IMR-90 (cell line): ENCODE results near the gene ANKRD22. TPM values are rescaled to one million over a fixed set of nuclear protein-coding genes. Genes with fewer than 3 reads are reported as not detected.
A peak's percentile ranks its signal among the peaks of the same experiment; 100 is the strongest.

Experiments used
- ATAC-seq: fragments of 200-7000 bp; cut with Tn5 transposase; 2 replicates; pipeline ENCODE4 v1.9.1; 2020; ENCODE audit warnings: low read depth, mild to moderate bottlenecking, moderate library complexity
- BruUV-seq: library from RNA; stranded (reverse); fragments of 400-500 nt; replicated peaks from 2 replicates; lab custom pipeline; 2021; lab: Mats Ljungman, UMichigan
- CTCF ChIA-PET: fragments of 300-600 bp; formaldehyde crosslinking; extraction: SDS; loops from one replicate; lab custom pipeline; 2021; ENCODE audit warnings: antibody characterized with exemption; lab: Yijun Ruan, JAX
- POLR2A ChIA-PET: fragments of 300-600 bp; sonication (Branson Sonifier 250); formaldehyde crosslinking; loops from one replicate; lab custom pipeline; 2022; ENCODE audit warnings: antibody characterized with exemption; ENCODE audit not compliant: unreplicated experiment; lab: Charles Lee
- DNase-seq: peaks from one replicate; pipeline ENCODE4 v3.0.0; 2013
- H2AFZ ChIP-seq: replicated peaks from 2 replicates; pipeline ENCODE3; 2013; ENCODE audit warnings: low read length, mild to moderate bottlenecking; ENCODE audit not compliant: poor library complexity
- H2AK5ac ChIP-seq: 2 replicates; pipeline ENCODE4 v1.6.1; 2013; ENCODE audit warnings: low read depth, low read length, inconsistent platforms
- H2AK9ac ChIP-seq: replicated peaks from 2 replicates; pipeline ENCODE3; 2013; ENCODE audit warnings: mild to moderate bottlenecking, low read depth, low read length, moderate library complexity; ENCODE audit not compliant: poor library complexity
- H2BK120ac ChIP-seq: 2 replicates; pipeline ENCODE4 v1.6.1; 2013; ENCODE audit warnings: low read depth, low read length, inconsistent platforms
- H2BK15ac ChIP-seq: 3 replicates; pipeline ENCODE4 v1.6.1; 2013; ENCODE audit warnings: low read depth, low read length, inconsistent platforms
- H2BK20ac ChIP-seq: 2 replicates; pipeline ENCODE4 v1.6.1; 2013; ENCODE audit warnings: low read depth, mild to moderate bottlenecking, inconsistent platforms, low read length, moderate library complexity
- H2BK5ac ChIP-seq: 2 replicates; pipeline ENCODE4 v1.6.1; 2013; ENCODE audit warnings: mild to moderate bottlenecking, low read depth, low read length, inconsistent platforms; ENCODE audit not compliant: poor library complexity, severe bottlenecking
- H3K14ac ChIP-seq: replicated peaks from 2 replicates; pipeline ENCODE4 v1.6.1; 2013; ENCODE audit warnings: low read depth, low read length, inconsistent platforms
- H3K18ac ChIP-seq: 2 replicates; pipeline ENCODE4 v1.6.1; 2013; ENCODE audit warnings: low read depth, low read length, control low read depth
- H3K23ac ChIP-seq: 2 replicates; pipeline ENCODE4 v1.6.1; 2013; ENCODE audit warnings: low read depth, low read length, inconsistent platforms
- H3K27ac ChIP-seq: 2 replicates; pipeline ENCODE4 v1.5.1; 2013; ENCODE audit warnings: mild to moderate bottlenecking, control low read depth, low read length; ENCODE audit not compliant: insufficient read depth
- H3K27me3 ChIP-seq: 2 replicates; pipeline ENCODE4 v1.6.1; 2013; ENCODE audit warnings: low read length; ENCODE audit not compliant: control insufficient read depth, insufficient read depth
- H3K36me3 ChIP-seq: 2 replicates; pipeline ENCODE4 v1.6.1; 2013; ENCODE audit warnings: low read length, mixed read lengths; ENCODE audit not compliant: control insufficient read depth, insufficient read depth
- H3K4ac ChIP-seq: 2 replicates; pipeline ENCODE4 v1.6.1; 2013; ENCODE audit warnings: low read depth, low read length, inconsistent platforms
- H3K4me1 ChIP-seq: 2 replicates; pipeline ENCODE4 v1.6.1; 2013; ENCODE audit warnings: low read length, mixed read lengths; ENCODE audit not compliant: control insufficient read depth, insufficient read depth
- H3K4me2 ChIP-seq: 2 replicates; pipeline ENCODE4 v1.6.1; 2013; ENCODE audit warnings: low read depth, mild to moderate bottlenecking, control low read depth, low read length, moderate library complexity
- H3K4me3 ChIP-seq: 2 replicates; pipeline ENCODE4 v1.5.1; 2013; ENCODE audit warnings: low read depth, mild to moderate bottlenecking, control low read depth, low read length, moderate library complexity; ENCODE audit not compliant: insufficient read depth
- H3K56ac ChIP-seq: 2 replicates; pipeline ENCODE4 v1.6.1; 2013; ENCODE audit warnings: low read length, inconsistent platforms; ENCODE audit not compliant: insufficient read depth; ENCODE audit errors: extremely low read depth
- H3K79me1 ChIP-seq, 2 experiments: 2 replicates each; pipeline ENCODE4 v1.6.1; 2013; ENCODE audit warnings: low read length in 2 of 2, inconsistent platforms in 1 of 2, low read depth in 1 of 2
- H3K9ac ChIP-seq: 2 replicates; pipeline ENCODE4 v1.6.1; 2013; ENCODE audit warnings: low read depth, low read length, control low read depth
- H3K9me1 ChIP-seq: 2 replicates; pipeline ENCODE4 v1.6.1; 2013; ENCODE audit warnings: low read length, inconsistent platforms; ENCODE audit not compliant: insufficient read depth
- H3K9me3 ChIP-seq: 2 replicates; pipeline ENCODE4 v1.6.1; 2013; ENCODE audit warnings: low read length; ENCODE audit not compliant: control insufficient read depth, insufficient read depth
- H4K20me1 ChIP-seq: 2 replicates; pipeline ENCODE4 v1.6.1; 2013; ENCODE audit warnings: low read length, inconsistent platforms; ENCODE audit not compliant: insufficient read depth
- H4K5ac ChIP-seq: 2 replicates; pipeline ENCODE4 v1.6.1; 2013; ENCODE audit warnings: mild to moderate bottlenecking, low read depth, low read length, control low read depth
- H4K8ac ChIP-seq, 2 experiments: 2 replicates each; pipeline ENCODE4 v1.6.1; 2013; ENCODE audit warnings: low read depth in 2 of 2, low read length in 2 of 2, control low read depth in 1 of 2, inconsistent platforms in 1 of 2
- H4K91ac ChIP-seq: 2 replicates; pipeline ENCODE4 v1.6.1; 2013; ENCODE audit warnings: low read depth, low read length, inconsistent platforms; ENCODE audit not compliant: insufficient read depth
- BHLHE40 ChIP-seq: fragments of 150-350 bp; IDR thresholded peaks from 2 replicates; pipeline ENCODE4 v1.6.1; 2016; ENCODE audit warnings: mild to moderate bottlenecking, low read depth, low read length
- MAFK ChIP-seq: IDR thresholded peaks from 2 replicates; pipeline ENCODE4 v1.6.1; 2012; ENCODE audit warnings: low read depth, low read length, improper control_type of control experiment
- MXI1 ChIP-seq: IDR thresholded peaks from 2 replicates; pipeline ENCODE4 v1.6.1; 2012; ENCODE audit warnings: low read depth, mild to moderate bottlenecking, low read length, moderate library complexity, borderline replicate concordance
- RAD21 ChIP-seq: IDR thresholded peaks from 2 replicates; pipeline ENCODE4 v1.6.1; 2012; ENCODE audit warnings: low read length, improper control_type of control experiment
- RCOR1 ChIP-seq: IDR thresholded peaks from 2 replicates; pipeline ENCODE4 v1.6.1; 2012; ENCODE audit warnings: mild to moderate bottlenecking, low read length, improper control_type of control experiment; ENCODE audit not compliant: insufficient replicate concordance
- SMC3 ChIP-seq: fragments of 150-350 bp; IDR thresholded peaks from 2 replicates; pipeline ENCODE4 v1.6.1; 2016; ENCODE audit warnings: low read depth, mild to moderate bottlenecking, antibody characterized with exemption, low read length, moderate library complexity
- WGBS, 2 experiments: methylation state at CpG; one replicate each; pipeline versions ENCODE4 v1.1.5 to v1.1.7; 2013; ENCODE audit warnings: missing lambda C conversion rate in 2 of 2; ENCODE audit not compliant: insufficient read length in 1 of 2; ENCODE audit errors: extremely low coverage in 2 of 2; 5-methylcytosine and 5-hydroxymethylcytosine counted together
- dilution Hi-C: fragments of 300-500 bp; cut with HindIII; formaldehyde crosslinking; loops from one replicate; pipeline ENCODE4 v1.14.3; 2018; ENCODE audit warnings: low sequenced_read_pairs; ENCODE audit not compliant: unreplicated experiment
- in situ Hi-C: fragments of 300-500 bp; cut with MboI; formaldehyde crosslinking; loops from 3 replicates; pipeline ENCODE4 v1.14.3; 2019; ENCODE audit warnings: low sequenced_read_pairs, inconsistent platforms, mixed read lengths
- intact Hi-C: fragments of 100-400 bp; cut with micrococcal nuclease; formaldehyde crosslinking; loops from 2 replicates; pipeline ENCODE4 v1.10.0; 2022
- polyA plus RNA-seq, 3 experiments: library from polyadenylated mRNA; depleted of rRNA; stranded (reverse); fragments of >200 nt; gene quantifications; 2 replicates each; pipeline ENCODE4 v1.2.3, GENCODE V29; 2012; ENCODE audit warnings: low replicate concordance in 1 of 3
- total RNA-seq: library from RNA; depleted of rRNA; stranded (reverse); fragments of >200 nt; gene quantifications from 2 replicates; pipeline ENCODE4 v1.2.3, GENCODE V29; 2012
- TF ChIP-seq, protein P1 (sequence below): conservative IDR thresholded peaks from 2 replicates; pipeline ENCODE4 v1.5.1; 2012; ENCODE audit warnings: mild to moderate bottlenecking, low read depth, low read length, improper control_type of control experiment
- TF ChIP-seq, protein P2 (sequence below): fragments of 150-350 bp; IDR thresholded peaks from 2 replicates; pipeline ENCODE4 v1.6.1; 2016; ENCODE audit warnings: low read depth, mild to moderate bottlenecking, low read length, moderate library complexity, borderline replicate concordance

ANKRD22 gene
- total and polyA plus RNA-seq, 2 of the 4 experiments (the other 2 are of a cell fraction): not detected

DNA sequence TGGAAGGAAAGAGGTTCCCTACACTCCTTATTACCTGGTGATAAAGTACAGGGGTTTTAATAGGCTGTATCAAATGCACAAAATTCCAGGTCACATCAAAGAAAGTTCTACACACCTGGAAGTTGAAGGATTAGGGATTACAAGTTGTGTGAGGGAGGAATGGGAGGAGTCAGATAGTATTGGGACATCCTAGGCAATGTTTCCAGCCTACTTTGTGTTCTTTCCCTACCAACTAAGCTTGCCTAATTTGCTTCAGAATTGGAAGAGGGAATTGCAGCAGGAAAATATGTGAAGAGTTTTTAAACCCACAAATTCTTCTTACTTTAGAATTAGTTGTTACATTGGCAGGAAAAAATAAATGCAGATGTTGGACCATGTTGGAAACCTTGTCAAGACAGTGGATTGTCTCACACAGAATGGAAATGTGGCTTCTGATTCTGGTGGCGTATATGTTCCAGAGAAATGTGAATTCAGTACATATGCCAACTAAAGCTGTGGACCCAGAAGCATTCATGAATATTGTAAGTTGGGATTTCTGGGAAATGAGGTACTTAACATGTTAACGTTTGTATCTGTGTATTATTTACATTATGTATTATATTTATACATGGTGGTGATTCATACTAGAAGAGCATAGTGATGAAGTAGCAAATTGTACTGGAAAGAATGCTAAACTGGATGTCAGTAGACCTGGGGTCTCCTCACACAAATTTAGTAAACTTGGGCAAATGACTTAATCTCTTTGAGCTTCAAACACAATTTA lies 48.9 kb downstream of the ANKRD22 start, which contains the start of gene LIPM:
LIPM (plus strand) TSS at position 208 of the 763 bp plus-strand sequence; CDS start at position 375, 167 bp downstream.
- H4K20me1 ChIP-seq: no peaks in the 10 kb centered on the region
- H3K9ac ChIP-seq: no peak within 1 kb of the TSS
- H4K91ac ChIP-seq: no peak within 1 kb of the TSS
- ATAC-seq (0 out of 2 replicates have a peak, but pooled peaks have one; percentile 24), DNase-seq (no peak)
- H4K8ac ChIP-seq: no peak within 1 kb of the TSS
- in situ Hi-C loops: no loop called here
- no peak within 1 kb of the TSS for H2AK9ac ChIP-seq
- no peak within 1 kb of the TSS for H3K56ac ChIP-seq
- no peak within 1 kb of the TSS for H3K23ac ChIP-seq
- H3K79me1 ChIP-seq: no peaks in the 10 kb centered on the region
- intact Hi-C loops: no loop called here
- no peaks in the 10 kb centered on the region for H3K9me1 ChIP-seq
- H3K14ac ChIP-seq: no peak within 1 kb of the TSS
- H2AFZ ChIP-seq: no peak within 1 kb of the TSS
- H3K4ac ChIP-seq: no peak within 1 kb of the TSS
- H3K36me3 ChIP-seq: no peaks in the 10 kb centered on the region
- H3K4me2 ChIP-seq: no peak within 1 kb of the TSS
- no CpG with 5 or more reads among the region's 2 CpGs for WGBS, 2 experiments
- H2BK20ac ChIP-seq: no peak within 1 kb of the TSS
- no peak within 1 kb of the TSS for H3K4me3 ChIP-seq
- no TSS peak for BruUV-seq
- POLR2A ChIA-PET: no interaction called here
- H2AK5ac ChIP-seq: no peak within 1 kb of the TSS
- H4K5ac ChIP-seq: no peak within 1 kb of the TSS
- 0 out of 2 replicates have a peak, but pooled peaks cover 2% of the 10 kb centered on the region for H3K4me1 ChIP-seq
- H3K18ac ChIP-seq: no peak within 1 kb of the TSS
- H3K27me3 ChIP-seq: peaks cover 3% of the 10 kb centered on the region
- no peak within 1 kb of the TSS for H2BK120ac ChIP-seq
- no peaks in the 10 kb centered on the region for H3K9me3 ChIP-seq
- no peak within 1 kb of the TSS for H3K27ac ChIP-seq
- dilution Hi-C loops: no loop called here
- CTCF ChIA-PET: no interaction called here
- TF ChIP-seq BHLHE40 (no peak), RAD21 (no peak), SMC3 (no peak), MAFK (no peak), MXI1 (no peak), RCOR1 (no peak)
- TF ChIP-seq, protein P1, sequence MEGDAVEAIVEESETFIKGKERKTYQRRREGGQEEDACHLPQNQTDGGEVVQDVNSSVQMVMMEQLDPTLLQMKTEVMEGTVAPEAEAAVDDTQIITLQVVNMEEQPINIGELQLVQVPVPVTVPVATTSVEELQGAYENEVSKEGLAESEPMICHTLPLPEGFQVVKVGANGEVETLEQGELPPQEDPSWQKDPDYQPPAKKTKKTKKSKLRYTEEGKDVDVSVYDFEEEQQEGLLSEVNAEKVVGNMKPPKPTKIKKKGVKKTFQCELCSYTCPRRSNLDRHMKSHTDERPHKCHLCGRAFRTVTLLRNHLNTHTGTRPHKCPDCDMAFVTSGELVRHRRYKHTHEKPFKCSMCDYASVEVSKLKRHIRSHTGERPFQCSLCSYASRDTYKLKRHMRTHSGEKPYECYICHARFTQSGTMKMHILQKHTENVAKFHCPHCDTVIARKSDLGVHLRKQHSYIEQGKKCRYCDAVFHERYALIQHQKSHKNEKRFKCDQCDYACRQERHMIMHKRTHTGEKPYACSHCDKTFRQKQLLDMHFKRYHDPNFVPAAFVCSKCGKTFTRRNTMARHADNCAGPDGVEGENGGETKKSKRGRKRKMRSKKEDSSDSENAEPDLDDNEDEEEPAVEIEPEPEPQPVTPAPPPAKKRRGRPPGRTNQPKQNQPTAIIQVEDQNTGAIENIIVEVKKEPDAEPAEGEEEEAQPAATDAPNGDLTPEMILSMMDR: no peak
- TF ChIP-seq, protein P2, sequence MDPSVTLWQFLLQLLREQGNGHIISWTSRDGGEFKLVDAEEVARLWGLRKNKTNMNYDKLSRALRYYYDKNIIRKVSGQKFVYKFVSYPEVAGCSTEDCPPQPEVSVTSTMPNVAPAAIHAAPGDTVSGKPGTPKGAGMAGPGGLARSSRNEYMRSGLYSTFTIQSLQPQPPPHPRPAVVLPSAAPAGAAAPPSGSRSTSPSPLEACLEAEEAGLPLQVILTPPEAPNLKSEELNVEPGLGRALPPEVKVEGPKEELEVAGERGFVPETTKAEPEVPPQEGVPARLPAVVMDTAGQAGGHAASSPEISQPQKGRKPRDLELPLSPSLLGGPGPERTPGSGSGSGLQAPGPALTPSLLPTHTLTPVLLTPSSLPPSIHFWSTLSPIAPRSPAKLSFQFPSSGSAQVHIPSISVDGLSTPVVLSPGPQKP: no peak
- H2BK5ac ChIP-seq: no peak within 1 kb of the TSS
- H2BK15ac ChIP-seq: no peak within 1 kb of the TSS
